ENCODE data around the gene FERMT2. TPM values are rescaled to one million over a fixed set of nuclear protein-coding genes. Genes with fewer than 3 reads are reported as not detected.

FERMT2 gene
- total RNA-seq, 4 donors from 2014 or later: 57.1 to 98.5 (median 74.2) TPM

- peaks cover 8 to 23% of the 10 kb centered on the region in 2 donors for H3K4me1 ChIP-seq
- DNase-seq: no peak
- H3K9me3 ChIP-seq: no peaks in the 10 kb centered on the region
- TF ChIP-seq CTCF (IDR thresholded peaks at IDR 0.05) (no peak), POLR2A (IDR thresholded peaks at IDR 0.05) (no peak)
- H3K27ac ChIP-seq: no peak overlapping the region
- no peaks in the 10 kb centered on the region for H3K27me3 ChIP-seq
- no peak overlapping the region for H3K4me3 ChIP-seq (replicated peaks in 1 of 3)
- intact Hi-C loops (cut with DNase I): no loop called here
- WGBS, 2 donors: 44 to 71% methylated on average over 2 of the region's 2 CpGs
- no peaks in the 10 kb centered on the region for H3K36me3 ChIP-seq
These were observed 40.3 kb downstream of the FERMT2 start for GRCh38 chr14:52910572-52910971.

- H3K27me3 ChIP-seq: no peaks in the 10 kb centered on the region
- TF ChIP-seq POLR2A (IDR thresholded peaks at IDR 0.05): no peak
- no peak for TF ChIP-seq CTCF (IDR thresholded peaks at IDR 0.05)
- intact Hi-C loops (cut with DNase I): no loop called here
- H3K4me3 ChIP-seq (replicated peaks in 1 of 3): no peak overlapping the region
- H3K4me1 ChIP-seq: peaks cover 22 to 31% of the 10 kb centered on the region in 2 donors
- DNase-seq: no peak
- H3K36me3 ChIP-seq: no peaks in the 10 kb centered on the region
- no peak overlapping the region for H3K27ac ChIP-seq
- no peaks in the 10 kb centered on the region for H3K9me3 ChIP-seq
- 86 to 94% methylated on average over 5 of the region's 5 CpGs for WGBS, 2 donors
These were observed 42.9 kb downstream of the FERMT2 start for GRCh38 chr14:52907949-52908348.

DNA sequence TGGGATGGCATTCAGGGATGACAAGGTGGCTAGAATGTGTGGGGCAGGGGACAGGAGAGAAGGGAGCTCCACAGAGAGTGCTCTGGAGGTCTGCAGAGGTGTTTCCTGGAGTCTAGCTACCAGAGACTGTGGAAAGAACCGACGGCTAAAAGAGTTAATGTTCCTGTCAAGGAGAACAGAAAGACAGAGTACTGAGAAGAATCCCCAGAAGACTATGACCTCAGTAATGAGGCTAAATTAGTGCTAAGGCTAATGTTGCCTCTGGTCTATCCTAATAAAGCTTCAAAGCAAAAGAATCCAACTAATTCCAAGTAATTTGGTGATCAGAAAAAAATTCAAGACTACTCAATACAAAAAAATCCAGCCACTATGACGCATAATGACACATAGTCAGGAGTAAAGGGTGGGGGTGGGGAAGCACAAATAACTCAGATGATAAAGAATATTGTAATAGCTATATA lies 44.7 kb downstream of the FERMT2 start:
- Histone ChIP-seq H3K4me3 (replicated peaks in 1 of 3) (no peak overlapping the region), H3K4me1 (peaks cover 22 to 31% of the 10 kb centered on the region in 2 donors)

GRCh38 chr14:52902971-52903619 lies 47.8 kb downstream of the FERMT2 start:
- peaks cover 19 to 32% of the 10 kb centered on the region in 2 donors for H3K4me1 ChIP-seq
- TF ChIP-seq CTCF (IDR thresholded peaks at IDR 0.05) (no peak), POLR2A (IDR thresholded peaks at IDR 0.05) (no peak)
- no peaks in the 10 kb centered on the region for H3K36me3 ChIP-seq
- intact Hi-C loops (cut with DNase I): no loop called here
- H3K4me3 ChIP-seq (replicated peaks in 1 of 3): no peak overlapping the region
- no peak for DNase-seq
- no peaks in the 10 kb centered on the region for H3K9me3 ChIP-seq
- no peak overlapping the region for H3K27ac ChIP-seq
- no peaks in the 10 kb centered on the region for H3K27me3 ChIP-seq
- WGBS, 2 donors: 68 to 79% methylated on average over 2 of the region's 2 CpGs

More for the DNA sequence above, 44.7 kb downstream of the FERMT2 start:
- H3K36me3 ChIP-seq: no peaks in the 10 kb centered on the region
- no peak for TF ChIP-seq POLR2A (IDR thresholded peaks at IDR 0.05)
- TF ChIP-seq CTCF (IDR thresholded peaks at IDR 0.05): no peak
- DNase-seq: no peak
- intact Hi-C loops (cut with DNase I): no loop called here
- WGBS, 2 donors: 68 to 74% methylated on average over 3 of the region's 3 CpGs
- H3K9me3 ChIP-seq: no peaks in the 10 kb centered on the region
- no peaks in the 10 kb centered on the region for H3K27me3 ChIP-seq
- peak overlapping the region in 2 of 3 donors; percentile 5 to 24 for H3K27ac ChIP-seq

GRCh38 chr14:52901357-52901980 lies 49.4 kb downstream of the FERMT2 start:
- no peaks in the 10 kb centered on the region for H3K9me3 ChIP-seq
- H3K27me3 ChIP-seq: no peaks in the 10 kb centered on the region
- no peak overlapping the region for H3K4me3 ChIP-seq (replicated peaks in 1 of 3)
- no peak for DNase-seq
- no peak for TF ChIP-seq POLR2A (IDR thresholded peaks at IDR 0.05)
- no peak for TF ChIP-seq CTCF (IDR thresholded peaks at IDR 0.05)
- H3K4me1 ChIP-seq: peaks cover 17 to 34% of the 10 kb centered on the region in 2 donors
- 66 to 71% methylated on average over 4 of the region's 4 CpGs for WGBS, 2 donors
- intact Hi-C loops (cut with DNase I): no loop called here
- no peaks in the 10 kb centered on the region for H3K36me3 ChIP-seq
- no peak overlapping the region for H3K27ac ChIP-seq
